Thoracic aorta (tissue), 2 donors: Measurements from ENCODE around the gene CLOCK. TPM values are rescaled to one million over a fixed set of nuclear protein-coding genes. Genes with fewer than 3 reads are reported as not detected.

Experiments used
- ATAC-seq: fragments of 150-250 bp; one replicate; pipeline ENCODE4 v1.8.0; 2017; ENCODE audit warnings: low read depth; ENCODE audit not compliant: insufficient number of reproducible peaks, low FRiP score
- DNase-seq: peaks from one replicate; pipeline ENCODE4 v3.0.0-alpha.2; 2020; ENCODE audit warnings: low spot score
- H3K27ac ChIP-seq, 2 donors: fragments of 200-600 bp; sonication (generic); 1 replicate in 1 of 2; 2 replicates in 1 of 2; pipeline ENCODE4 v1.5.1; 2016; ENCODE audit warnings: mild to moderate bottlenecking in 2 of 2, moderate library complexity in 2 of 2
- H3K27me3 ChIP-seq: fragments of 200-600 bp; sonication (generic); replicated peaks from 2 replicates; pipeline ENCODE4 v1.6.0; 2016; ENCODE audit warnings: mild to moderate bottlenecking; ENCODE audit not compliant: insufficient read depth
- H3K36me3 ChIP-seq: fragments of 200-600 bp; sonication (generic); one replicate; pipeline ENCODE4 v1.5.1; 2016
- H3K4me1 ChIP-seq, 2 donors: fragments of 200-600 bp; sonication (generic); 1 replicate in 1 of 2; 2 replicates in 1 of 2; pipeline versions ENCODE4 v1.5.1 to v1.6.0; 2016; ENCODE audit warnings: low read depth in 2 of 2, mild to moderate bottlenecking in 1 of 2; ENCODE audit not compliant: control insufficient read depth in 1 of 2
- H3K4me3 ChIP-seq: fragments of 200-600 bp; sonication (generic); 2 replicates; pipeline ENCODE4 v1.5.1; 2016; ENCODE audit warnings: mild to moderate bottlenecking
- H3K9me3 ChIP-seq: fragments of 200-600 bp; sonication (generic); 2 replicates; pipeline ENCODE4 v1.5.1; 2016
- CTCF ChIP-seq: fragments of 200-600 bp; sonication (generic); IDR thresholded peaks from one replicate; pipeline ENCODE4 v1.5.1; 2019; ENCODE audit warnings: antibody characterized with exemption
- total RNA-seq, 2 donors: library from RNA; depleted of rRNA; stranded (reverse); fragments of >200 nt; gene quantifications; one replicate each; pipeline versions ENCODE4 v1.1.0 to v1.2.3, GENCODE V29; 2016

CLOCK gene
- total RNA-seq, 2 donors from 2014 or later = 22.9 to 35.3 TPM

DNA sequence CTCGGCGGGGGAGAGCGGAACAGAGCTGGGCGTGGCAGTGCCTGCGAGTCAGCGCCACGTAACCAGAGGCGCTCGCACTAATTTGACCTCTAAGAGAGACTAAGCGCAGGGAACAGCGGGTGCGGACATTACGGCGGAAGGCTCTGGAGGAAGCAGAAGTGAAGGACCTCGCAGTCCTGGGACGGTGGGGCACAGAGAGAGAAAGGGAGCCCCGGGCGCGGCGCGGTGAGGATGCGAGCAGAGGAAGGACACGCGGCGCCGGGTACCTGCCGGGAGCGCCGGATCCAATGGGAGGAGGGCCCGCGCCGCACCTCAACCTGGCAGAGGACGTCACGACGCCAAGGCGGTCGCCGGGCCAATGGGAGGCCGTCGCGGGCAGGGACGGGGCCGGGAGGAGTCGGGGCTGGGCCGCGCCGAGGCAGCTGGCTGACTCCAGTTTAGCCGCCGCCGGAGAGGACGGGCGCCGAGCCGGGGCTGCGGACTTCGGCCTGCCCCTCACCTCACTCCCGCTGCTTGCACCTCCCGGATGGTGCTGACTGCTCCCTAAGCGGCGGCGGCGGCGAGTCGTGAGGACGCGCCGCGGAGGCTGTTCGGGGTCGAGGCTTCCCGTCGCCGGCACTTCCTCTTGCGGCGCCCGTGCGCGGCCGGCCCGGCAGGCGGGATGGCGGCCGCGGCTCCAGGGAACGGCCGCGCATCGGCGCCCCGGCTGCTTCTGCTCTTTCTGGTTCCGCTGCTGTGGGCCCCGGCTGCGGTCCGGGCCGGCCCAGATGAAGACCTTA lies 151.0 kb downstream of the CLOCK start, which contains the start of gene TMEM165:
TSS of gene TMEM165 (plus strand) at position 429 of the 779 bp plus-strand sequence. CDS start at position 662, 233 bp downstream.
- TF ChIP-seq CTCF = no peak
- Histone ChIP-seq H3K36me3 (no peaks in the 10 kb centered on the region), H3K27me3 (no peaks in the 10 kb centered on the region), H3K4me1 (peaks cover 14 to 21% of the 10 kb centered on the region in 2 donors), H3K4me3 (peak within 1 kb of the TSS; percentile 99), H3K9me3 (no peaks in the 10 kb centered on the region), H3K27ac (peak within 1 kb of the TSS; percentile 100)
- DNase-seq (peak; percentile 66), ATAC-seq (peak; percentile 82)

DNA sequence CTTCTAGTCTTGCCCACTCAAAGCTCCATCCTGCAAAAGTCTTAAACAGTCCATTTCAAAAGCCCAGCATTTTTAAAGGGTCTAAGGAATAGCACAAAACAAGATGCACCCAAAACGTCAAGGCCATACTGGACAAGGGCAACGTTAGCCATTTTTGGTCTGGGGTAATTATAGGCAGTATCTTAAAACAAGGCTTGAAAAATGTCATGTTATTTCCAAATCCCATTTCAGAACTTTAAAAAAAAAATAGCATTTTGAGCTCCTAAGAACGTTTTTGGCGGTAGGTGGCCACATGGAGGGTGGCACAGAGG lies 151.5 kb downstream of the CLOCK start:
- Histone ChIP-seq H3K9me3 (no peaks in the 10 kb centered on the region), H3K27ac (peak overlapping the region; percentile 100), H3K36me3 (no peaks in the 10 kb centered on the region), H3K4me1 (peaks cover 14 to 17% of the 10 kb centered on the region in 2 donors), H3K27me3 (no peaks in the 10 kb centered on the region), H3K4me3 (peak overlapping the region; percentile 99)
- ATAC-seq = no peak
- TF ChIP-seq CTCF = peak; percentile 23
- DNase-seq = no peak

GRCh38 chr4:55393461-55394320 lies 153.0 kb downstream of the CLOCK start:
- TF ChIP-seq CTCF = no peak
- H3K27ac ChIP-seq = no peak overlapping the region
- H3K36me3 ChIP-seq = no peaks in the 10 kb centered on the region
- H3K27me3 ChIP-seq = no peaks in the 10 kb centered on the region
- ATAC-seq = no peak
- peaks cover 5 to 8% of the 10 kb centered on the region in 2 donors for H3K4me1 ChIP-seq
- H3K9me3 ChIP-seq = no peaks in the 10 kb centered on the region
- no peak for DNase-seq
- H3K4me3 ChIP-seq = no peak overlapping the region

DNA sequence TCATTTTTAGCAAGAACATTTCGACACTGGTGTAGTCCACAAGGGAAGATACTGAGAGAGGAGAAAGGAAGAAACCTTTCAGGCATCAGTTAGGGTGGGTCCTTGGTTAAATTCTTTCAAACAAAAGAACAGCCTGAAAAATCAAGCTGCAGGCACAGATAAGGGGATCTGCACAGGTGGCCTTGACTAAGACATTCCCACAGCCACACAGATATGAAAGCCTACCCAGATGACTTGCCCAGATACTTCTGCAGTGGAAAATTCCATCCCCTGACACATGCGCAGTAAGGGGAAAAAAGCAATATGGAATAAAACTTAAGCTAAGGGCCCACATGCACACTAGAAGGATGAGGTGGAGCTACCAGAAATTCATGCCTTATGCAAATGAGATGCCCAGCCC lies 159.9 kb downstream of the CLOCK start:
- H3K27me3 ChIP-seq = no peaks in the 10 kb centered on the region
- H3K36me3 ChIP-seq = no peaks in the 10 kb centered on the region
- no peaks in the 10 kb centered on the region for H3K4me1 ChIP-seq
- no peak for TF ChIP-seq CTCF
- ATAC-seq (no peak), DNase-seq (no peak)
- H3K9me3 ChIP-seq = no peaks in the 10 kb centered on the region
- H3K4me3 ChIP-seq = no peak overlapping the region
- H3K27ac ChIP-seq = no peak overlapping the region

GRCh38 chr4:55386073-55386472 lies 160.6 kb downstream of the CLOCK start:
- no peaks in the 10 kb centered on the region for H3K36me3 ChIP-seq
- no peaks in the 10 kb centered on the region for H3K27me3 ChIP-seq
- H3K4me1 ChIP-seq = no peaks in the 10 kb centered on the region
- H3K4me3 ChIP-seq = no peak overlapping the region
- H3K27ac ChIP-seq = no peak overlapping the region
- ATAC-seq (no peak), DNase-seq (no peak)
- TF ChIP-seq CTCF = no peak
- no peaks in the 10 kb centered on the region for H3K9me3 ChIP-seq
